ENCODE measurements around the gene SCRT2. TPM values are rescaled to one million over a fixed set of nuclear protein-coding genes. Genes with fewer than 3 reads are reported as not detected.

SCRT2 gene
- total RNA-seq, 1 experiment from 2014 or later = not detected

GRCh38 chr20:703426-703825, 27.8 kb upstream of the SCRT2 start:
- RAD21 ChIA-PET (ENCODE audit: low non-redundant PET in 1 of 2, low total read pairs in 2 of 2, uncharacterized antibody in 2 of 2, unreplicated experiment in 2 of 2) = no interaction called here
- H3K36me3 ChIP-seq (ENCODE audit: control insufficient read depth in 1 of 2, insufficient read depth in 2 of 2, low read length in 2 of 2) = no peaks in the 10 kb centered on the region
- no peaks in the 10 kb centered on the region for H3K9me2 ChIP-seq (ENCODE audit: insufficient read depth)
- DNase-seq (ENCODE audit: low read depth, low spot score) (no peak), ATAC-seq (no peak)
- H3K4me1 ChIP-seq (ENCODE audit: control insufficient read depth in 1 of 2, insufficient read depth in 2 of 2, low read length in 2 of 2) = no peaks in the 10 kb centered on the region
- intact Hi-C loops (cut with micrococcal nuclease) = no loop called here
- no peaks in the 10 kb centered on the region for H3K79me2 ChIP-seq (ENCODE audit: insufficient read depth, low read length)
- no peaks in the 10 kb centered on the region for H3K27me3 ChIP-seq (ENCODE audit: insufficient read depth, low read length)
- no TSS peak for BruUV-seq (replicated peaks)
- no peak overlapping the region for H3K27ac ChIP-seq (ENCODE audit: low read depth, low read length)
- no peak overlapping the region for H2AFZ ChIP-seq (ENCODE audit: low read depth, low read length, poor library complexity, severe bottlenecking)
- TF ChIP-seq FOSL1 (IDR thresholded peaks at IDR 0.05; ENCODE audit: low read depth) (no peak), ZNF274 (IDR thresholded peaks at IDR 0.05; ENCODE audit: low read depth, low read length) (no peak), POLR2AphosphoS5 (IDR thresholded peaks at IDR 0.05; ENCODE audit: low read depth, low read length) (no peak), REST (IDR thresholded peaks at IDR 0.05; ENCODE audit: low read depth) (no peak), EGR1 (IDR thresholded peaks at IDR 0.05; ENCODE audit: low read depth) (no peak), TCF7L2 (IDR thresholded peaks at IDR 0.05; ENCODE audit: borderline replicate concordance, extremely low read depth, insufficient read depth, insufficient read length) (no peak)
- no peak overlapping the region for H3K9ac ChIP-seq (ENCODE audit: low read length)
- CTCF ChIA-PET = no interaction called here
- H3K9me3 ChIP-seq (ENCODE audit: control insufficient read depth in 1 of 2, insufficient read depth in 1 of 2, low read depth in 1 of 2, low read length in 2 of 2) = no peaks in the 10 kb centered on the region
- no peaks in the 10 kb centered on the region for H4K20me1 ChIP-seq (ENCODE audit: insufficient read depth)
- no peak overlapping the region for H3K4me2 ChIP-seq (ENCODE audit: low read length)
- H3K4me3 ChIP-seq (replicated peaks in 1 of 2; ENCODE audit: low read depth in 1 of 2, low read length in 2 of 2) = no peak overlapping the region
- POLR2A ChIA-PET = interaction anchor here (0.6 kb wide), 1 partner anchor 155 kb away, joined by 3 read pairs; no protein-coding TSS in a partner anchor

- Histone ChIP-seq H3K27ac (ENCODE audit: low read depth, low read length) (no peak overlapping the region), H3K79me2 (ENCODE audit: insufficient read depth, low read length) (no peaks in the 10 kb centered on the region), H3K9ac (ENCODE audit: low read length) (no peak overlapping the region), H3K36me3 (ENCODE audit: control insufficient read depth in 1 of 2, insufficient read depth in 2 of 2, low read length in 2 of 2) (no peaks in the 10 kb centered on the region), H4K20me1 (ENCODE audit: insufficient read depth) (no peaks in the 10 kb centered on the region), H2AFZ (ENCODE audit: low read depth, low read length, poor library complexity, severe bottlenecking) (no peak overlapping the region), H3K4me1 (ENCODE audit: control insufficient read depth in 1 of 2, insufficient read depth in 2 of 2, low read length in 2 of 2) (no peaks in the 10 kb centered on the region), H3K4me2 (ENCODE audit: low read length) (no peak overlapping the region), H3K4me3 (replicated peaks in 1 of 2; ENCODE audit: low read depth in 1 of 2, low read length in 2 of 2) (no peak overlapping the region), H3K27me3 (ENCODE audit: insufficient read depth, low read length) (no peaks in the 10 kb centered on the region), H3K9me3 (ENCODE audit: control insufficient read depth in 1 of 2, insufficient read depth in 1 of 2, low read depth in 1 of 2, low read length in 2 of 2) (no peaks in the 10 kb centered on the region), H3K9me2 (ENCODE audit: insufficient read depth) (no peaks in the 10 kb centered on the region)
- ATAC-seq = no peak
- RAD21 ChIA-PET (ENCODE audit: low non-redundant PET in 1 of 2, low total read pairs in 2 of 2, uncharacterized antibody in 2 of 2, unreplicated experiment in 2 of 2) = no interaction called here
- POLR2A ChIA-PET = interaction anchor here (0.6 kb wide), 1 partner anchor 155 kb away, joined by 3 read pairs; no protein-coding TSS in a partner anchor
- no TSS peak for BruUV-seq (replicated peaks)
- intact Hi-C loops (cut with micrococcal nuclease) = no loop called here
- DNase-seq (ENCODE audit: low read depth, low spot score) = no peak
- CTCF ChIA-PET = no interaction called here
- no peak for TF ChIP-seq RAD21 (IDR thresholded peaks at IDR 0.05; ENCODE audit: low read depth)
- TF ChIP-seq EZH2 (IDR thresholded peaks at IDR 0.05) = no peak
- TF ChIP-seq TCF7L2 (IDR thresholded peaks at IDR 0.05; ENCODE audit: borderline replicate concordance, extremely low read depth, insufficient read depth, insufficient read length) = no peak
- no peak for TF ChIP-seq REST (IDR thresholded peaks at IDR 0.05; ENCODE audit: low read depth)
- TF ChIP-seq CBX3 (IDR thresholded peaks at IDR 0.05; ENCODE audit: low read depth) = no peak
- TF ChIP-seq ZFX (IDR thresholded peaks at IDR 0.05) = no peak
- TF ChIP-seq ATF3 (IDR thresholded peaks at IDR 0.05) = no peak
- TF ChIP-seq EGR1 (IDR thresholded peaks at IDR 0.05; ENCODE audit: low read depth) = no peak
- no peak for TF ChIP-seq FOSL1 (IDR thresholded peaks at IDR 0.05; ENCODE audit: low read depth)
- no peak for TF ChIP-seq ELF1 (IDR thresholded peaks at IDR 0.05; ENCODE audit: borderline replicate concordance, low read depth)
- TF ChIP-seq CEBPB (IDR thresholded peaks at IDR 0.05; ENCODE audit: low read depth) = no peak
- no peak for TF ChIP-seq SP1 (IDR thresholded peaks at IDR 0.05; ENCODE audit: low read depth)
- TF ChIP-seq POLR2A (IDR thresholded peaks at IDR 0.05; ENCODE audit: borderline replicate concordance, extremely low read depth, insufficient read depth, insufficient read length) = no peak
Measured at GRCh38 chr20:703006-703405, 27.4 kb upstream of the SCRT2 start.

Data from HCT116 (cell line).